GM12891 (cell line): ENCODE results near the gene UNC13C.

ENCODE experiments used
- POLR2A ChIP-seq: IDR thresholded peaks from 2 replicates; pipeline ENCODE4 v1.6.1; 2011; ENCODE audit warnings: low read depth, low read length, control low read depth
- POLR2AphosphoS5 ChIP-seq: IDR thresholded peaks from 2 replicates; pipeline ENCODE4 v1.6.1; 2011; ENCODE audit warnings: low read depth, low read length, control low read depth

DNA sequence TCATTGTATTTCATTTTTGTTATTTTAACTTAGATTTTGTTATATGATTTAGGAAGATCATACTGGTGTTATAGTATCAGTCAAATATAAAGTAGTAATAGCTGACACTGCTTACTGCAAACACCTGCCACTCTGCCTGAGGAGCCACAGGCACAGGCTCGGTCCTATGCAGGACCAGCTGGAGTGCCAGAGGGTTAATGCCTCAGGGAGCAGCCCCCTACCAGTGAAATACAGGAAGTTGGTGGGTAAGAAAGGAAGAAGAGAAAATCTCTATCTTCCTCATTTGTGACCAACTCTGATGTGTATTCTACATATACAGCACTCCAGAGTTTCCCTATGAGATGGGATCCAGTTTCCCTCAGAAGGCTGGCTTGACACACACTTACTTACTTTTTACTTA lies 593.3 kb downstream of the UNC13C start:
- TF ChIP-seq POLR2A (no peak), POLR2AphosphoS5 (no peak)
